CD4-positive, alpha-beta T cell (primary cell): ENCODE data around the gene TGM4. TPM values are rescaled to one million over a fixed set of nuclear protein-coding genes. Genes with fewer than 3 reads are reported as not detected.

ENCODE experiments used
- ATAC-seq: fragments of 200-7000 bp; cut with Tn5 transposase; one replicate; pipeline ENCODE4 v1.10.0; 2022; ENCODE audit warnings: mild to moderate bottlenecking; ENCODE audit not compliant: poor library complexity
- CTCF ChIA-PET: fragments of 350-600 bp; sonication (Branson Sonifier 250); formaldehyde crosslinking; loops from one replicate; lab custom pipeline; 2021; ENCODE audit warnings: antibody characterized with exemption, inconsistent platforms; lab: Charles Lee
- POLR2A ChIA-PET: fragments of 350-600 bp; sonication (Branson Sonifier 250); formaldehyde crosslinking; loops from one replicate; lab custom pipeline; 2021; ENCODE audit warnings: antibody characterized with exemption, inconsistent platforms; lab: Charles Lee
- DNase-seq, 14 experiments: peaks; one replicate each; pipeline ENCODE4 v3.0.0-alpha.2; 2013 to 2020; ENCODE audit warnings: mixed read lengths in 2 of 14
- H3K27ac ChIP-seq, 2 donors: one replicate each; pipeline versions ENCODE4 v1.5.1 to v1.7.0; 2013; ENCODE audit warnings: low read length in 2 of 2, low read depth in 1 of 2, mild to moderate bottlenecking in 1 of 2
- H3K27me3 ChIP-seq, 2 experiments: 1 replicate in 1 of 2; 2 replicates in 1 of 2; pipeline versions ENCODE4 v1.6.1 to v1.7.0; 2013; ENCODE audit warnings: low read length in 2 of 2, control low read depth in 1 of 2, mild to moderate bottlenecking in 1 of 2, moderate library complexity in 1 of 2; ENCODE audit not compliant: insufficient read depth in 2 of 2, control insufficient read depth in 1 of 2
- H3K36me3 ChIP-seq: one replicate; pipeline ENCODE4 v1.6.1; 2013; ENCODE audit warnings: low read length, control low read depth; ENCODE audit not compliant: insufficient read depth
- H3K4me1 ChIP-seq: one replicate; pipeline ENCODE4 v1.6.1; 2013; ENCODE audit warnings: low read length, control low read depth; ENCODE audit not compliant: insufficient read depth
- H3K4me3 ChIP-seq: one replicate; pipeline ENCODE4 v1.5.1; 2013; ENCODE audit warnings: mild to moderate bottlenecking, low read length, moderate library complexity
- H3K9me3 ChIP-seq, 2 experiments: 1 replicate in 1 of 2; 2 replicates in 1 of 2; pipeline versions ENCODE4 v1.6.1 to v1.7.0; 2013; ENCODE audit warnings: low read length in 2 of 2, mild to moderate bottlenecking in 2 of 2, control low read depth in 1 of 2, moderate library complexity in 1 of 2; ENCODE audit not compliant: control insufficient read depth in 1 of 2, insufficient read depth in 1 of 2
- H3K27ac Mint-ChIP-seq: one replicate; pipeline ENCODE4 v1.8.0; 2020; ENCODE audit warnings: mixed read lengths
- H3K27me3 Mint-ChIP-seq: one replicate; pipeline ENCODE4 v1.8.0; 2021; ENCODE audit warnings: mixed read lengths
- H3K36me3 Mint-ChIP-seq: one replicate; pipeline ENCODE4 v1.8.0; 2021; ENCODE audit warnings: low read depth, mixed read lengths
- H3K4me1 Mint-ChIP-seq: one replicate; pipeline ENCODE4 v1.8.0; 2021; ENCODE audit warnings: low read depth, mixed read lengths
- H3K4me3 Mint-ChIP-seq: one replicate; pipeline ENCODE4 v1.8.0; 2020; ENCODE audit warnings: mild to moderate bottlenecking, mixed read lengths
- H3K9me3 Mint-ChIP-seq: one replicate; pipeline ENCODE4 v1.8.0; 2020; ENCODE audit warnings: mixed read lengths
- CTCF ChIP-seq: fragments of 200-600 bp; IDR thresholded peaks from one replicate; pipeline ENCODE4 v1.8.0; 2022; ENCODE audit warnings: antibody characterized with exemption, mild to moderate bottlenecking
- intact Hi-C, 2 experiments: fragments of 100-400 bp; cut with DNase I in 1 of 2; cut with micrococcal nuclease in 1 of 2; formaldehyde crosslinking; loops; one replicate each; pipeline versions ENCODE4 v1.15.1 to v1.9.0; 2023 to 2025; cut with DNase I, micrococcal nuclease
- total RNA-seq, 174 experiments: library from RNA in 2 of 174; stranded (reverse) in 2 of 174; gene quantifications; one replicate each; pipeline ENCODE4 v1.2.3 and lab custom pipeline; 2021 to 2026

Gene TGM4
- total RNA-seq, 2 experiments from 2014 or later, result not detected

- DNase-seq (no peak), ATAC-seq (no peak)
- Histone ChIP-seq H3K27me3 (no peaks in the 10 kb centered on the region), H3K4me3 (no peak overlapping the region), H3K36me3 (peaks cover 59% of the 10 kb centered on the region), H3K27ac (no peak overlapping the region), H3K4me1 (no peaks in the 10 kb centered on the region), H3K9me3 (no peaks in the 10 kb centered on the region)
- CTCF ChIA-PET, result no interaction called here
- H3K9me3 Mint-ChIP-seq, result no peaks in the 10 kb centered on the region
- intact Hi-C loops, result no loop called here
- H3K27ac Mint-ChIP-seq, result no peak overlapping the region
- no peaks in the 10 kb centered on the region for H3K4me1 Mint-ChIP-seq
- no peak for TF ChIP-seq CTCF
- H3K4me3 Mint-ChIP-seq, result no peak overlapping the region
- POLR2A ChIA-PET, result no interaction called here
- H3K27me3 Mint-ChIP-seq, result no peaks in the 10 kb centered on the region
- peaks cover 89% of the 10 kb centered on the region for H3K36me3 Mint-ChIP-seq
These were observed 52.5 kb downstream of the TGM4 start for GRCh38 chr3:44926921-44927320.

GRCh38 chr3:44927371-44927770 lies 53.0 kb downstream of the TGM4 start:
- intact Hi-C loops, result no loop called here
- DNase-seq (no peak), ATAC-seq (no peak)
- Histone ChIP-seq H3K36me3 (peaks cover 60% of the 10 kb centered on the region), H3K4me3 (no peak overlapping the region), H3K27ac (no peak overlapping the region), H3K27me3 (no peaks in the 10 kb centered on the region), H3K9me3 (no peaks in the 10 kb centered on the region), H3K4me1 (no peaks in the 10 kb centered on the region)
- Mint-ChIP-seq H3K4me3 (no peak overlapping the region), H3K9me3 (no peaks in the 10 kb centered on the region), H3K27ac (no peak overlapping the region), H3K27me3 (no peaks in the 10 kb centered on the region), H3K36me3 (peaks cover 89% of the 10 kb centered on the region), H3K4me1 (no peaks in the 10 kb centered on the region)
- ChIA-PET CTCF (no interaction called here), POLR2A (no interaction called here)
- TF ChIP-seq CTCF, result no peak

- POLR2A ChIA-PET, result no interaction called here
- H3K27ac ChIP-seq, result no peak overlapping the region
- no peak overlapping the region for H3K4me3 ChIP-seq
- Mint-ChIP-seq H3K27me3 (no peaks in the 10 kb centered on the region), H3K36me3 (peaks cover 86% of the 10 kb centered on the region), H3K9me3 (no peaks in the 10 kb centered on the region), H3K4me3 (no peak overlapping the region), H3K27ac (no peak overlapping the region), H3K4me1 (no peaks in the 10 kb centered on the region)
- no peak for TF ChIP-seq CTCF
- ATAC-seq, result no peak
- no peaks in the 10 kb centered on the region for H3K9me3 ChIP-seq
- peaks cover 80% of the 10 kb centered on the region for H3K36me3 ChIP-seq
- intact Hi-C loops, result no loop called here
- CTCF ChIA-PET, result no interaction called here
- H3K27me3 ChIP-seq, result no peaks in the 10 kb centered on the region
- no peaks in the 10 kb centered on the region for H3K4me1 ChIP-seq
- DNase-seq, result no peak
These were observed 55.4 kb downstream of the TGM4 start for GRCh38 chr3:44929782-44930181.
